GM12891 (cell line): ENCODE data around the gene PTPRN.

Source experiments
- DNase-seq: peaks from one replicate; pipeline ENCODE4 v3.0.0; 2011; ENCODE audit warnings: low spot score; ENCODE audit not compliant: insufficient read length
- FAIRE-seq: peaks from 2 replicates; lab custom pipeline; 2011; peaks lifted over from hg19 to GRCh38; lab: Jason Lieb, UNC
- PAX5 ChIP-seq: IDR thresholded peaks from 2 replicates; pipeline ENCODE4 v1.6.1; 2011; ENCODE audit warnings: low read length, moderate library complexity, mild to moderate bottlenecking; ENCODE audit not compliant: insufficient read depth, severe bottlenecking
- POLR2A ChIP-seq: IDR thresholded peaks from 2 replicates; pipeline ENCODE4 v1.6.1; 2011; ENCODE audit warnings: low read depth, low read length, control low read depth
- POLR2AphosphoS5 ChIP-seq: IDR thresholded peaks from 2 replicates; pipeline ENCODE4 v1.6.1; 2011; ENCODE audit warnings: low read depth, low read length, control low read depth
- POU2F2 ChIP-seq: IDR thresholded peaks from 2 replicates; pipeline ENCODE4 v1.6.1; 2011; ENCODE audit warnings: low read depth, mild to moderate bottlenecking, control low read depth, low read length, moderate library complexity
- SPI1 ChIP-seq: IDR thresholded peaks from 2 replicates; pipeline ENCODE4 v1.6.1; 2011; ENCODE audit warnings: low read depth, low read length, control low read depth
- TAF1 ChIP-seq: IDR thresholded peaks from 2 replicates; pipeline ENCODE4 v1.6.1; 2011; ENCODE audit warnings: low read depth, low read length, control low read depth

Gene PTPRN

DNA sequence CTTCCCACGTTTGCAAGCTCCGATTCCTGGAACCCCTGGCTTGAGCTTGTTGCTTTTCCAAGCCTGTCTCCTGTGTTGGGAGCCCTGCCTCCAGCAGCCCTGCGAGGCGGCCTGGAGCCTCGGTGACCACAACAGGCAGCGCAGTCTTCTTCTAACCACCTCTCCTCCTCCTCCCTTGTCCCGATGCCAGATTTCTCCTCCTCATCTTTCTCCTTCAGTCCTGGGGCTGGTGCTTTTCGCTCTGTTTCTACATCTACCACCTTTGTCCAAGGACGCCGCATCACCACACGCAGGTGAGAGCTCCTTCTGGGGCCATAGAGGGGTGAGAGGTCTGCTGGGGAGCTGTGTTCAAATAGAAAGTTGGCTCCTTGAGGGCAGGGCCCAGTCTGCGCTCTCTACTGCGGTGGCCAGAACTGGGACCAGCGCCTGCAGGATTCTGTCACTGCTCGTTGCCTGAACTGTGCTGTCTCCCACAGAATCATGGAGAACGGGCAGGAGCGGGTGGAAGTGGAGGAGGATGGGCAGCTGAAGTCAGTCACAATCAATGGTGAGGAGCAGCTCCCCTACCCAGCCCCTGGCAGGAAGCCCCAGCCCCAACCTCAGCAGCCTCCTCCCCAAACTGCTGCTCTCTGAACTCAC lies 26.1 kb downstream of the PTPRN start:
- FAIRE-seq: no peak
- no peak for TF ChIP-seq TAF1
- TF ChIP-seq SPI1: no peak
- no peak for TF ChIP-seq POLR2A
- TF ChIP-seq POLR2AphosphoS5: no peak

DNA sequence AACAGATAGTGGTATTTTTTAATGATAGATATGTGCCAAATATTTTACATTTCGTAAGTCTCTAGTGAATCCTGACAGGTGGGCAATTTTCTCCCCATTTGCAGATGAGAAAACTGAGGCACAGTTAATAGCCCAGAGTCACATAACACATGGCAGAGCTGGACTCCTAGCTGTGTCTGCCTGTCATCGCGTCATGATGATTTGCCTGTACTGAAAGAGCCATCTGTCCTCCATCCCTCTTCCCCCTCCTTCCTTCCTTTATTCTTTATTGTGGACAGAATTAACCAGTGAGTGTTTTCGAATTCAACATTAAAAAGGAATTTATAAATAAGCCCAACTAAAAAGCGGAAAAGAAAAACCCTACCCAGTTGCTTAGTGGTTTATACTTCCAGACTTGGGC lies 26.8 kb downstream of the PTPRN start:
- FAIRE-seq (no peak), DNase-seq (no peak)
- TF ChIP-seq POLR2AphosphoS5 (no peak), SPI1 (no peak), POU2F2 (no peak), PAX5 (no peak), POLR2A (no peak), TAF1 (no peak)

More for the DNA sequence above, 26.1 kb downstream of the PTPRN start:
- DNase-seq: no peak

DNA sequence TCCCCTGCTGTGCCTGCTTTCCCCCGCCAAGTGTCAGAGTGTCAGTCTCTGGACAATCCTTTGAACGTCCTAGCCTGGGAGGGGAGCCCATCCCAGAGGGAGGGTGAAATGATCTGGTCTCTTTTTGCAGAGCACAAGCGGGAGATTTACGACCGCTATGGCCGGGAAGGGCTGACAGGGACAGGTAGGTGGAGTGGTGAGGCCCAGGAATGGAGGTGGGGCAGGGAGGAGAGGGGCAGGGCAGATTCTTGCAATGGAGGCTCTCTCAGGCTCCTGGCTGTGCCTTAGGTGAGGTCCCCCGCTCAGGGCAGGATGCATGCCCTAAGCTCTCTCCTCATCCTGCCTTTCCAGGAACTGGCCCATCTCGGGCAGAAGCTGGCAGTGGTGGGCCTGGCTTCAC lies 27.6 kb downstream of the PTPRN start:
- FAIRE-seq (no peak), DNase-seq (no peak)
- TF ChIP-seq POLR2AphosphoS5 (no peak), SPI1 (no peak), POLR2A (no peak), TAF1 (no peak), PAX5 (no peak), POU2F2 (no peak)

DNA sequence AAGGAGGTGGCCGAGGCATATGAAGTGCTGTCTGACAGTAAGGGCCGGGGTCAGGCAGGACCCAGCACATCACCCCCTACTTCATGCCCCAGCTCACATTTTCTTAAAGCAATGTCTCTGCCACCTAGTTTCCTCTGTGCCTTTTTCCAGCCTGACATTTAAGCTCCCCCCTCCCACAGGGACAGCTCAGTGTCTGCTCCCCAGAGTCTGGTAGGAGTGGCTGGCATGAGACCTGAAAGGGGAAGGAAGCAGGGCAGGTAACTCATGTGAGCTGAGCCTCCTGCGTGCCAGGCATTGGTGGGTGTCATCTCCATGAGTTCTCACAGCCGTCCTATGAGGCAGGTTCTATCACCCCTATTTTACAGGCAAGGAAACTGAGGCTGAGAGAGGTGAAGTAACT lies 28.6 kb downstream of the PTPRN start:
- DNase-seq (no peak), FAIRE-seq (no peak)
- TF ChIP-seq POU2F2: no peak
- TF ChIP-seq POLR2A: no peak
- TF ChIP-seq POLR2AphosphoS5: no peak
- TF ChIP-seq TAF1: no peak
- TF ChIP-seq SPI1: no peak
- TF ChIP-seq PAX5: no peak

DNA sequence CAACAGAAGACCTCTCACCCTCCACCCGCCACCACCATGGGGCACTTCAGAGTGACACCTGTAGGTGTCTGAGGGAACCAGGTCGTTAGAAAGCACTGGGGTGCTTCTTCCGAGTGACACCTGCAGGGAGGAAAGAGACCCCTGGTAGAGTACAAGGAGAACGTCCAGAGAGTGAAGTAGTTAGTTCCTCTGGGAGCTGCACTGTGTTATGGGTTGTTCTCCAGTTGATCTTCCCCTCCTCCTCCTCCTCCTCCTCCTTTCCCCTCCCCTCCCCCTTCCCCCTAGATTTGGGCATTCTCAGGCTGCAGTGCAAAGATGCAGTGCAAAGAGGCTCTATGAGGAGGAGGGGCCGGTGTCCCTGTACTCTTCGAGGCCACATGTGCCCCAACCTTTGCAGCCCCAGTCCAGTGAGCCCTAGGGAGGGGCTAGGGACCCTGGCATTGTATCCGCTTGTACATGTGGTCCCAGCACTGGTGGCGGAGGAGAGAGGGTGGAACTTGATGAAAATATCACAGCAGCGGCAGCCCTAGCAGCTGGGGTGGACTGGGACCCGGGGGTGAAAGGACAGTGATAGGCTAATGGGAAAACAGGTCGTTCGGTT lies 29.2 kb downstream of the PTPRN start:
- DNase-seq: peak; percentile 68
- FAIRE-seq: no peak
- TF ChIP-seq SPI1 (no peak), PAX5 (no peak), POLR2AphosphoS5 (no peak), TAF1 (no peak), POU2F2 (no peak), POLR2A (no peak; the same call in 1 of the 2 replicates)

DNA sequence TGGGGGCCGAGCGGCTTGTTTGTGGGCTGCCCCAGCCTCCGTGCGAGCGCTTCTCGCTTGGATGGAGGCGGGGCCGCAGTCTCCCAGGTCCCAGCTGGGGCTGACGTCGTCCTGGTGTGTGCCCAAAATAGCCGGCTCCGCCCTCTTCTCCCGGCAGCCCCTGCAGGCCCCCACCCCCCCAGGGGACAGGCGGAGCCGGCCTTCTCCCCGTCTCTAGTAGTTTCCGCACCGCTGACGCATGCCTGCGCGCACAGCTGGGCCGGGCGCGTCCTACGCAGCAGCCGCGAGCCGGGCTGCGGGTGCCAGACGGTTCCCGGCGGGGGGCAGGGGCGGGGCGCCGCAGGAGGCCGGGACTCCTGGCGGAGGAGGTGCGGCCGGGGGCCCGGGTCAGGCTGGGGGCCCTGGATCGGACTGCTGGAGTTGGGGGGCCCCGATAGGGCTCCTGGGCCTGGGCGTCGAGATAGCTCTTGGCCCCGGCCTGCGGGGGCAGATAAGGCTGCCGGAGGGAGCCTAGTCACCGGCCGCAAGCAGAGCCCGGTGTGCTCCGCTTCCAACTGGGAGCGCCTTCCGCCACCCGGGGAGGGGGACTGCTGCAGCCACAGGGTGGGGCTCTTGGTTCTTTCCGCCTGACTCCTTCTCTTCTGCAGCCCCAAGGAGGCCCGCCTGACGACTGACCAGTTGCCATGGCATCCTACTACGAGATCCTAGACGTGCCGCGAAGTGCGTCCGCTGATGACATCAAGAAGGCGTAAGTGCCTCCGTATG lies 29.9 kb downstream of the PTPRN start, which contains the start of gene DNAJB2:
Gene DNAJB2 (plus strand): TSS at position 216 of the 765 bp plus-strand sequence. CDS start 468 bp downstream, at position 684.
- peak; percentile 100 for DNase-seq
- peak; percentile 95 for FAIRE-seq
- peak; percentile 62 for TF ChIP-seq POLR2AphosphoS5
- TF ChIP-seq POU2F2: no peak
- no peak for TF ChIP-seq SPI1
- TF ChIP-seq TAF1: peak; percentile 52
- TF ChIP-seq POLR2A: peak; percentile 54
- peak; percentile 86 for TF ChIP-seq PAX5

DNA sequence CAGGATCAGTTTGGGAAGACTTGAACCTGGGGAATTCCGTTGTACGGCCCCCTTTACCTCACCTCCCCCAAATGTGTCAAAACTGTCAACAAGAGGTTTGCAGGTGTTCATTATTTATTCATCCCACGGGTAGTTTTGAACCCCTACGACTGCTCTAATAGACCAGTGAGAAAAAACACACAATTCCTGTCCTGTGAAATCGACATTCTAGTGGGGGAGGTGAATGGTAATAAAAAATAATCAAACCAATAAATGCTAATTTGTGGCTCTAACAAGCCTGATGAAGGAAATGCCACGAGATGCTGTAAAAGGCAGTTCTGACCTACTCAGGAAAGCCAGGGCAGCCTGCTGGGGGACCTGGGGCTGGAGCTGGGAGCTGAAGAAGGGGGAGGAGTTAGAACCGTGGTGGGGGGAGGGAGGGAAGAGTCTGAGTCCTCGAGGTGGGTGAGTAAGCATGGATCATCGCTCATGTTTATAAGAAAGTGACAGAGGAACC lies 30.5 kb downstream of the PTPRN start:
- DNase-seq (no peak), FAIRE-seq (no peak)
- TF ChIP-seq POU2F2 (0 out of 2 replicates have a peak, but pooled peaks have one; percentile 45), POLR2AphosphoS5 (0 out of 2 replicates have a peak, but pooled peaks have one; percentile 1), TAF1 (no peak), POLR2A (no peak), SPI1 (no peak), PAX5 (no peak)

DNA sequence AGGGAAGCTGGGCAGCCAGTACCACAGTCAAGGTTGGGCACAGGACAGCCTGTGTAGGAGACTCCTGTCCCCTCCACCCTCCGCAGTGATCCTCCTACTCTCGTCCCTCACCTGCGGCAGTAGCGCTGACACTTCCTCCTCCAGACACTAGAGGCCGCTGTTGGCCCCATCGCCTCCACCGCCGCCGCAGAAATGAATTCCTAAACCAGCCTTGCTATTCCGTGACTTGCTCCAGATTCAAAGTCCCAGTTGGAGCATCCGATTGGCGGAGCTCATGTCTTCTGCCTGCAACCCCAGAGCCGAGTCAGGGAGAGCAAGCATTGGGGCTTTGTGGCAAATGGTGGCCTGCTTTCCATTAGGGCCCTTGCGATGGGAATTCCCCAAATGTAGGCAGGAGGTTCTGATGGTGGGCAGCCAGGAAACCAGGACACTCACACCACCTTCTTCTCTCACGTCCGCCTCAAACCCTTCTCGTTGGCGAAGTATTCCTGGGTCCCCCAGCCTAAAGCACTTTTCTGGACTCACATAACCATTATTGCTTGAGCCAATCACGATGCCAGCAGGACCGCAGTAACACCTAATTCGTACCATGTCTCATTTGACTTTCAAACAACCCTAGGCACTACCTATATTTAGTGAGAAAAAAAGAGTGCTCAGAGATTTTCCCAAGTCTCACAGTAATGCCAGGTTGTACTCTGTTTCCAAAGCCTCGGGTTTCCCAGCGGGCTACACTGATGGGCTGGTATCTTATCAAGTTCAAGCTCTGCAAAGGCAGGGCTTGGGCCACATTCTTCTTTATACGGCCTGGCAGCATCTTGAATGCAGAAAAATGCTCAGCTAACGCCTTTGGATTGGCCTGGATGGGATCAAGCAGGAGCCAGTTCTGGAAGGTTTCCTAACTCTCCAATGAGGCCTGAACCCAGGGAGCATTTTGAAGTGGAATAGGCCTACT lies 31.2 kb downstream of the PTPRN start:
- FAIRE-seq (no peak), DNase-seq (no peak)
- TF ChIP-seq POLR2A (no peak), SPI1 (peak; percentile 40; the same call in 1 of the 2 replicates)

DNA sequence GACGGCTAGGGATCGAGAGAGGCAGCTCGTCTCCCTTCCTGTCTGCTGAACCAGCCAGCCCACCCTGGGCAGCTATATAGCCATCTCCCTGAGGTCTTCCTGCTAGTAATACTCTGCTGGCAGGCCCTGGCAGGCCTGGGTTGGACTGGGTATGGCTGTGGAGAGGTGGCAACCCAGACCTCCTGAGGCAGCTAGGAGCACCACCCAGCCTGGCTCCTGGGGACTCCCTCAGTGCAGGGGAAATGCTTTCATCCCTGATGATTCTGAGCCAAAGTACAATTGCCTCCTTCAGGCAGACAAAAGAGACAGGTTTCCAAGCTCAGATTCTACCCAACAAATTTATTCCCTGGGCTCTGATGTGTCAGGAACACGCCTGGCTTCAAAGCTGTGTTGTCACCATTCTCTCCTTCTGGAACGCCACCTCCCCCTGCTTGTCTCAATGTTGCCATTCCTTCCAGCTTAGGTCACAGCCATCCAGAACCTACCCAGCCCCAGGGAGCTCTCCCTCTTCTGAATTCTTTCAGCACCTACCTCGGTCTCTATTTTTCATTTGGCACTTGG lies 34.8 kb downstream of the PTPRN start:
- TF ChIP-seq POLR2A (no peak), POU2F2 (no peak), TAF1 (no peak), SPI1 (no peak), POLR2AphosphoS5 (no peak), PAX5 (no peak)
- DNase-seq (no peak), FAIRE-seq (no peak)
